HL-60/S4 (cell line): Measurements from ENCODE around the gene CNTN5.

Experiments used
- in situ Hi-C: fragments of 300-500 bp; cut with MboI; formaldehyde crosslinking; loops from 2 replicates; pipeline ENCODE4 v1.14.3; 2022; ENCODE audit warnings: low sequenced_read_pairs

Gene CNTN5

GRCh38 chr11:99501655-99502054 is 480.9 kb downstream of the CNTN5 start:
- in situ Hi-C loops = no loop called here

- in situ Hi-C loops = no loop called here
Measured at GRCh38 chr11:99505316-99505715, 484.6 kb downstream of the CNTN5 start.

GRCh38 chr11:99505831-99506230 is 485.1 kb downstream of the CNTN5 start:
- in situ Hi-C loops = no loop called here

GRCh38 chr11:99509863-99510262 is 489.1 kb downstream of the CNTN5 start:
- in situ Hi-C loops = no loop called here

GRCh38 chr11:99513368-99513767 is 492.6 kb downstream of the CNTN5 start:
- in situ Hi-C loops = no loop called here

GRCh38 chr11:99519095-99519494 is 498.3 kb downstream of the CNTN5 start:
- in situ Hi-C loops = no loop called here

- in situ Hi-C loops = no loop called here
Measured at GRCh38 chr11:99522467-99523173, 501.9 kb downstream of the CNTN5 start.

GRCh38 chr11:99531468-99531867 is 510.7 kb downstream of the CNTN5 start:
- in situ Hi-C loops = no loop called here

- in situ Hi-C loops = no loop called here
Measured at GRCh38 chr11:99534812-99535211, 514.1 kb downstream of the CNTN5 start.

GRCh38 chr11:99535406-99535805 is 514.7 kb downstream of the CNTN5 start:
- in situ Hi-C loops = no loop called here

GRCh38 chr11:99535819-99536218 is 515.1 kb downstream of the CNTN5 start:
- in situ Hi-C loops = no loop called here

- in situ Hi-C loops = no loop called here
Measured at GRCh38 chr11:99537681-99538080, 516.9 kb downstream of the CNTN5 start.

- in situ Hi-C loops = no loop called here
Measured at GRCh38 chr11:99545616-99546015, 524.9 kb downstream of the CNTN5 start.

GRCh38 chr11:99548264-99548663 is 527.5 kb downstream of the CNTN5 start:
- in situ Hi-C loops = no loop called here

- in situ Hi-C loops = no loop called here
Measured at GRCh38 chr11:99554232-99554903, 533.6 kb downstream of the CNTN5 start.

GRCh38 chr11:99555486-99555885 is 534.7 kb downstream of the CNTN5 start:
- in situ Hi-C loops = no loop called here

- in situ Hi-C loops = no loop called here
Measured at GRCh38 chr11:99565333-99565732, 544.6 kb downstream of the CNTN5 start.

- in situ Hi-C loops = no loop called here
Measured at GRCh38 chr11:99567334-99567956, 546.7 kb downstream of the CNTN5 start.

GRCh38 chr11:99568808-99569207 is 548.1 kb downstream of the CNTN5 start:
- in situ Hi-C loops = no loop called here

- in situ Hi-C loops = no loop called here
Measured at GRCh38 chr11:99571094-99571493, 550.3 kb downstream of the CNTN5 start.

- in situ Hi-C loops = no loop called here
Measured at GRCh38 chr11:99584830-99585229, 564.1 kb downstream of the CNTN5 start.

- in situ Hi-C loops = no loop called here
Measured at GRCh38 chr11:99585606-99586005, 564.9 kb downstream of the CNTN5 start.
